ENCODE data around the gene XIST.

GRCh38 chrX:73851014-73852009 is 1.2 kb downstream of the XIST start:
- TF ChIP-seq POLR2A (IDR thresholded peaks at IDR 0.05) (no peak), CTCF (IDR thresholded peaks at IDR 0.05) (no peak)
